HT-29 (cell line): ENCODE data around the gene WARS2. TPM values are rescaled to one million over a fixed set of nuclear protein-coding genes. Genes with fewer than 3 reads are reported as not detected.
A peak's percentile ranks its signal among the peaks of the same experiment; 100 is the strongest.
"Not testable (repeated sequence)": the region's sequence is repeated elsewhere in the genome, so short reads cannot be mapped to it uniquely, and the experiment has no call there.

Experiments used
- DNase-seq: peaks from one replicate; pipeline ENCODE4 v3.0.0-alpha.2; 2015; ENCODE audit warnings: low spot score
- total RNA-seq: library from RNA; depleted of rRNA; stranded (reverse); fragments of >200 nt; shearing (Covaris generic); gene quantifications from 2 replicates; pipeline ENCODE4 v1.2.3, GENCODE V29; 2014

The WARS2 gene
- total RNA-seq, 1 experiment from 2014 or later: 13.1 TPM

DNA sequence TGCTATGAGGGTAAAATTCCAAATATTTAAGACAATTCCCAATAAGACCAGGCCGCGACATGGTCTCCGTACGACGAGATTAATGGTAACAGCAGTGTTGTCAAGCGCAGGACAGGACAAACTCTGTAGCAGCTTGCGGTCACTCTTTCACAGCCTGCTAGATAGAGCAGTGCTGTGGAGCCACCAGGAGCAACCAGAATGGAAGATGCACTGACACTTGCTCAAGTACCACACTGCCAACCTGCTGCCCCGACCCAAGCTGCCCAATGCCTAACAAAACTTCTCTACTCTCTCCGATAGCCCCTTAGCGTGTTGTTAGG is 636 bp downstream of the WARS2 start:
- DNase-seq: no peak

DNA sequence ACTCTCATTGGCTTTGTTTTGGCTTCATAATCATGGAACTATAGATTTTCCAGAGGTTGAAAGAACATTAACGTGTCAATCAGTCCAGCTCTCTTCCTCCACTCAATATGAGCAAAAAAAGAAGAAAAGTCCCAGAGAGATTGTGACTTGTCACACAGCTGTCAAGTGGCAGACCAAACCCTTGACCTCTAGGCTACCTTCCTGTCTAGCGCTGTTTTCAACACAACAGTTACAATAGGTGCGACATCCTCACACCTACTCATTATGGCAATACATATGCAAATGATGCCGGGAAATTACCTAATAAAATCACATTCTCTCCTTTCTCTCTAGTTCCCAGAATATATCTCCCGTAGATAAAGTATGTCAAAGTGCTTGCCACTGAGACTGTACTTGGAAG is 1.1 kb downstream of the WARS2 start:
- DNase-seq: peak; percentile 37

DNA sequence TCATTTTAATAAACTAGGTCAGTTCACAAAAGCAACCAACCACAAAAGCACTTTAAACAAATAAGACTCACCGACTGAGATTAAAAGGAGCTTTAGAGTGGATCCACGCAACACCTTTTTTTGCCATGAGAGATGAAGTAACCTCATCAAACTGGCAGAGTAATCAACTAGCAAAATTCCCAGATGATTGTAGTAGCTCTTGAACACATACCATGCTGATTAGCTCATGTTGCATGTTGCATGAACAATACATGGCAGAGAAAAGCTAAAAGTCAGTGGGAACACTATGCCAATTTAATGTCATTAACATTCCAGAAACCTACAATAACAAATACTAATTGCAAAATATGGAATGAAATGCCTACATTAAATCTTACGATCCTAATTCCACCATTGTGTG is 4.1 kb downstream of the WARS2 start:
- no peak for DNase-seq

DNA sequence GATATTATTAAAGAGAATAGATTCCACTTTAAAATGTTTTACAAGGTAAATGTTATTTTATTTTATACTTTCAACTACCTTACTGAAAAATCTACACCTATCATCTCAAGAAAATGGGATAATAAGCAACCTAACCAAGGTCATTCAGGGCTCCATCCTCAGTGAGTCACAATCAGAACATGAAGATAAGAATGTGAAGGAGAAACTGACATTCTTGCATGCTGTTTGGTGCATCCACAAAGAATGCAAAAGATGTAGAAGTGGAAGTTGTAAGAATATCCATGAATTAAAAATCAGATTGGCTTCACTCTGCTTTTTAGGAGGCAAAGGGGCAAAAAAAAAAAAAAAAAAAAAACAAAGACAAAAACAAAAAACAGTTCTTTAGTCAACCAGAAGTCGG is 6.5 kb downstream of the WARS2 start:
- no peak for DNase-seq

DNA sequence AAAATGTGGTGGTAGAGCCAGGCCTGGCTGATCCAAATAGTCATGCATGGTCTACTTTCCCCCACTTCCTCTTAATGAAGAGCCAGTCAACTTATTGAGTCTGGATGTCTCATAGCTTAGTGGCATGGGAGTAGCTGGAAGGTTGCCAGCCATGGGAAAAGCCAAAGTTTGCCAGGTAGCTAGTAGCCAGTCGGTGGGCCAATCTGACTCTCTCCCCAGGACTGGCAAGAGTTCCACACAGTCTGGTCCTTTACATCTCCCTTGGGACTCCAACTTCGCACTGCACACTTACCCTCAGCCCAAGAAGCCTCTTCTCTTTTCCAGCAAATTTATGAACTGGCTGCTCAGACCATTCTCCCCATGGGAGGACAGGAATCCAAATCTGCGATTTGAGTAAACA is 8.3 kb downstream of the WARS2 start:
- DNase-seq: no peak

DNA sequence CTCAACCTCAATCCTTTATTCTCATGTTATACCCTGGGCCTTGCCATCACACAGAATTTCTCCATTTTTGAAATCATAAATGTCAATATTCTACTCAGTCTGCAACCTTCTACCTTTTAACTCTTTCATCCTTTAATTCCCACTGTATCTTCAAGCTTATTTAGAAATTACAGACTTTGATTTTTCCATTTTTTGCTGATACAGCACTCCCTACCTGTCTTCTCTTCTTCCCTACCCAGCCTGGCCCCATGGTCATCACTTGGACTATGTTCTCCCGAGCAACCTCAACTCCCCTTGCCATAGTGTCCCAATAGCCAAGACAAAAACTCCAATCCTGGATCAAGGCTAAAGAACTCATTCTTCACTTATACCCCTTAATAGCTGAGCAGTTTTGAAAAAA is 14.6 kb downstream of the WARS2 start:
- DNase-seq: no peak

DNA sequence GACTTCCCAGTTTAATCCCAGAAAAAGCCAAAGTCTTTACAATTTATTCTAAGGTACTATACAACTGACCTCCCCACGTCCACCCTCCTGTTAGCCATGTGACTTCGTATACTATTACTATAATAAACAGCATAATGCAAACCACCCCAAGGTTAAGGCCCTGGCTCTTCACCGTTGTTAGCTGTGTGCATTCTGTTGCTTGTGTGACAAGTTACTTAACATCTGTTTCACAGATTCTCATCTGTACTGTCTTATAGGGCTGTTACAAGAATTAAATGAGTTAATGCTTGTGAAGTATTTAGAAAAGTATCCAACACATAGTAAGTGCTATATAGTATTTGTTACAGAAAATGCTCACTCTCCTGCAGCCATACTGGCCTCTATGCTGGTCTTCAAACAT is 15.7 kb downstream of the WARS2 start:
- no peak for DNase-seq

DNA sequence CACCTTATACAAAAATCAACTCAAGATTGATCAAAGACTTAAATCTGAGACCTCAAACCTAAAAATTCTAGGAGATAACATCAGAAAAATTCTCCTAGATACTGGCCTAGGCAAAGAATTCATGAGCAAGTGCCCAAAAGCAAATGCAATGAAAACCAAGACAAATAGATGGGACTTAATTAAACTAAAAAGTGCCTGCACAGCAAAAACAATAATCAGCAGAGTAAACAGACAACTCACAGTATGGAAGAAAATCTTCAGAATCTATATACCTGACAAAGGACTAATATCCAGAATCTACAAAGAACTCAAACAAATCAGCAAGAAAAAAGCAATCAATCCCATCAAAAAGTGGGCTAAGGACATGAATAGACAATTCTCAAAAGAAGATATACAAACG is 18.6 kb downstream of the WARS2 start:
- not testable (repeated sequence) for DNase-seq

DNA sequence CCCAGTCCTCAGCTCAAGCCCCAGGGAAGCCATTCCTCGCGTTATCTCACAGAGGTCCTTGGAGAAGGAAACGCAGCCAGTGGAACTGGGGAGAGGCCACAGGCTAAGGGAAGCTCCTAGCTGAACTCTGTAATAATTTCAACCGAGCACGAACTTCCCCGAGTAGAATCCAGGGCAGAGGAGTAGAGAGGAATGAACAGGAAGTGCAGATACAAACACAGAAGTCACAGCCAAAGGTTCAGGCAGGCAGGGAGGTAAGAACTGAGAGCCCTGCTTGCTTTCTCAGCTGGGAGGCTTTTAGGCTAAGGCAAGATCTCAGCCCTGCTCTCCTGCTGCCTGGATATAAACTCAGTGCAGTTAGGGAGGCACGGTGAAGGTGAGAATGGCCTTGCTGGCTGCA is 23.7 kb downstream of the WARS2 start:
- DNase-seq: peak; percentile 47

DNA sequence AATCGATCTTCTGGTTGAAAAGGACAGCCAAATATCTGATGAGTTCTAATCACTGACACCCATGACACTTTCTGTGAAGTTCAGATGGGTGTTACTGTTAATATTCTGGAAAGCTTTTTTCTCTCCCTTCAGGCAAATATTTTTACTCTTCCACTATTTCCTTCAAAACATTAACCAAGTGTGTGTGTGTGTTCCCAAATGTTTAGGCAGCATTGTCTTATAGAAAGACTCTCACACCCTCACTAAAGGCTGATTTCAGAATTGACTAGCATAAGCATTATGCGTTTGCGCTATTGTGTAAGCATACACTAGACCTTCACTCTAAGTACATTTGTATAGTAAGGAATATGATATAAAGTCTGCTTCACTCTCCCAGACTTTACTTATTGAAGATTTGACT is 24.7 kb downstream of the WARS2 start:
- no peak for DNase-seq

DNA sequence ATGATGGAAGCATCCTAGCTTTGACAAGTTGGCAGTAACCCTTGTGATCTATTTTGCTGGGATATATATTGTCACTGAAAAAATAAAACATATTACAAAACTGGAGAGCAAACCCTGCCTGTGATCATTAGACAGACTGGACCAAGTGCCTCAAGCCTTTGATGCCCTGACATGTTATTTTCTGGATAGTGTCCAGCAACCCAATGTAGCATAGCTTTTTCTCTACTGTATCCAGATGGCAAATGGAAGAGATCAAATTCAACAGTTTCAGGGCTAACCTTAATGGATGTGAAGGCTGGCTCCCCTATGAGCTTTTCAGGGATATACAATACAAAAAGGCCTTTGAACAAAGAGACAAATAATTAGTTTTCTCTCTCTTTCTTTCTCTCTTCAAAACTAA is 25.1 kb downstream of the WARS2 start:
- DNase-seq: no peak

DNA sequence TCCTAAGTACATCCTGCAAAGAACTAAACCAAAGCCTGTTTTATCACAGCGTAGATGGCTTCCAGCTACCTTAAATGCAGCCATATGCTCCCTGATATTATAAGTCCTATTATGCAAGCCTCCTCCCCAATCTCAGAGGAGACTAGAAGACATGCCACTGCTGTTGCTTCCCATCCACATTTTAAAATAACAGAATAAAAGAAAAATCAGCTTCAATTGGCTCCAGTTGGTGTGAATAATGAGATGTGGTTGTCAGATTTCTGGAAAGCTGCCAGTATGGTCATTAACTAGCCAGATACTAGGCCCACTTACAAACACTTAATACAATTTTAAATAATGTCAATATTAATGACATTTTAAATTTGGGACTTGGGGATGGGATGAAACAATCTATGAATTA is 25.7 kb downstream of the WARS2 start:
- DNase-seq: no peak

DNA sequence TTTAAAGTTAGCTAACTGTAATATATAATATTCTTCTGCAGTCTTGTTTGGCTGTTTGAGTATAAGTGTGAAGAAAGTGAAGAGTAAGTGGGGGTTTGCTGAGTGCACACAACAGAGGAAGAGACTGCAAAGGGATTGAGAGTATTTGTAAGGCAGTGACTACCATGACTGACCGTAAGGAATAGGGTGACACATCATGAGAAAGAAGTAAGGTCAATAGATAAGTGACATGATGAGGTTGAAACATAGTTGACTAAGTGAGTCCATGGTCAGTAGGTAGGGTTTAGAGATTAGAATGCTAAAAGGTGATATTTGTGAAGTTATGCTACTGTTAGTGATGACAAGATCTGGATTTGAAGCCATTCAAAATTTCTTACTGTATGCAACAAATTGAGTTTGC is 27.7 kb downstream of the WARS2 start:
- DNase-seq: no peak

DNA sequence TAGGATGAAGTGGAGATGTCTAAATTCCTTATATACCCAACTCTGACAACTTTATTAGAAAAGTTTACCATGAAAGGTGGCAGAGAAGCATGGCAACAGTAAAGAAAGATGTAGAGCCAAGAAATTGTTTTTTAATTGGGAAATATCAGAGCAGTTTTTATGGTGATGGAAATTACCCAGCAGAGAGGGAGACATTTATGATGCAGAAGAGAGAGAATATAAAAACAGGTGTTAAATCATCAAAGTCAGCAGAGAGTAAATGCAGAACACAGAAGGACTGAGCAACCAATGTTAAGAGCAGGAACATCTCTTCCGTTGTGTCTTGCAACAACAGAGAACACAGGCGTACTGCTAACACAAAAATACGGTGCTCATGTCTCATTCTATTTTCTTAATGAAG is 28.2 kb downstream of the WARS2 start:
- no peak for DNase-seq

DNA sequence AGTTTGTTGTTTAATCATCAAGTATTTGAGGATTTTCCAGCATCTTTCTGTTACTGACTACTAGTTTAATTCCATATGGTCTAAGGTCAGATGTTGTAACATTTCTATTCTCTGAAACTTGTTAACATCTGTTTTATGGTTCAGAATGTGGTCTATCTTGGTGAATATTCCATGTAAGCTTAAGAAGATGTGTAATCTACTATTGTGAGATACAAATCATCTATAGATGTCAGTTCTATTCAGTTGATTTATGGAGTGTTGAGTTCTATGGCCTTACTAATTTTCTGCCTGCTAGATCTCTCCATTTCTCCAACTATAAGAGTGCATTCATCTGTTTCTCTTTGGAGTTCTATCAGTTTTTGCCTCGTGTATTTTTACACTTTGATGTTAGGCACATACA is 31.5 kb downstream of the WARS2 start:
- DNase-seq: no peak

DNA sequence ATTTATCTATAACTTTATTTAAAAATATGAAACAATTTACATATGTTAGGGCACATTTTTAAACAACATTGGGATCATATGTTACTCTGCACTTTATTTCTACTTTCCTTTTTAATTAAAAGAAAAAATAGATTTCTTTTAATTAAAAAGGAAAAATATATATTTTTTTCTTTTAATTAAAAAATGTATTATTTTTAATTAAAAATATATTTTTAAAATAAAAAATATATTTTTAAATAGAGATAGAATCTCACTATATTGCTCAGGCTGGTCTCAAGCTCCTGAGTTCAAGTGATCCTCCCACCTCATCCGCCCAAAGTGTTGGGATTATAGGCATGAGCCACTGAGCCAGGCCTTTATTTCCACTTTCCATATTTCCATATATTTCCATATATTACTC is 36.7 kb downstream of the WARS2 start:
- DNase-seq: no peak

DNA sequence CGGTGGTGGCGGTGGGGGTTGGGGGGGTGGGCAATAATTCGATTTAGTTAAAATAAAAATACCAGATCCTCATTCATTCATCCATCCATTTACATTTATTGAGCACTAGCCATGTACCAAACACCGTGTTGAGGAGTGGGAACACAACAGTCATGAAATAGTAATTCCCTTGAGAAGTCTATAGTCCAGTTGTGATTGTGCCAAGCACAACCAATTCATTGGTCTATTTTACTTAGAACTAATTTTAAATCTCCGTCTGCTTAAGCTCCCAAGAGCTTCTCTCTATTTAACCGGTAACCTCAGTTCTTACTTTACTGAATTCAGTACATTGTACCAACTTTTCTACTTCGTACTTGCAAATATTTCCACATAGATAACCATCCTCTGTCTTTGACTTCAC is 38.4 kb downstream of the WARS2 start:
- no peak for DNase-seq

DNA sequence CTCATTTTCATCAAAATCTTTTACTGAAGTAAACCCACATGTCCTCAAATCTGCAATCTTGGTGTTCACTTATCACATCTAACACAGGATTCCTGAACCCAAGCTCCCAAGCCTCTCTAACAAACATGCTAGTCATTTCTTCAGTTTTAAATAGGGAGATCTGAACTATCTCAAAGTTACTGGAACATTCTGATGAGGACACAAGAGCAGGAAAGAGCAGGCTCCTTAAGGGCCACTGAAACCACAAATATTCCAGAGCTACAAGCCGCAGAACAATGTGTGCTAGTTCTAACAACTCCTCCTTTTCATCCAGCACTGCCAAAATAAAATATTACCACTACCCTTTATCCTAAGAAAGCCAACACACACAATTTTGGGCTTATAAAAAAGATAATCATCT is 38.9 kb downstream of the WARS2 start:
- DNase-seq: no peak

DNA sequence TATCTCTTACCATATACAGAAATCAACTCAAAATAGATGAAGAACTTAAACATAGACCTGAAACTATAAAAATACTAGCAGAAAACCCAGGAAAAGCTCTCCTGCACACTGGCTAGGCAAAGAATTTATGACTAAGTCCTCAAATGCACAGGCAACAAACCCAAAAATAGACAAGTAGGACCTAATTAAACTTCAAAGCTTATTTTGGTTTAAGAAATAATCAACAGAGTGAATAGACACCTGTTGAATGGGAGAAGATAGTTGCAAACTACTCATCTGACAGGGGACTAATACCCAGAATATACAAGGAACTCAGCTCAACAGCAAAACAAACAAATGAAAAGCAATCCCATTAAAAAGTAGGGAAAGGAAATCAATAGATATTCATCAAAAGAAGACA is 40.7 kb downstream of the WARS2 start:
- DNase-seq: no peak

DNA sequence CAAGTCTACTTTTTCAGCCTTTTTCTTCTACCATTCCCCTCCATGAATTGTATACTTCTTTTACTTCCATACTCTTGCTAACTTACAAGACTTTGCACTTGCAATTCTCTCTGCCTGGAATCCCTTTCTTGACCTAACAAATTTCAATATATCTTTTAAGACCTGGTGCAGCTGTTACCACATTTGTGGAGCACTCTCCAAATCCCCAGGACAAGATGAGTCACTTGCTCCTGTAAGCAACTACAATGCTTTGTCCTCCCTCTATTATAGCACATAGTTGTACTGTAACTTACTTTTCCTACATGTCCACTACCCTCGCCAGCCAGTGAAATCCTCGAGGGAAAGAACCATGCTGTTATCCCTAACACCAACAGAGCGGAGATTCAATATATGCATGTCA is 43.1 kb downstream of the WARS2 start:
- no peak for DNase-seq

DNA sequence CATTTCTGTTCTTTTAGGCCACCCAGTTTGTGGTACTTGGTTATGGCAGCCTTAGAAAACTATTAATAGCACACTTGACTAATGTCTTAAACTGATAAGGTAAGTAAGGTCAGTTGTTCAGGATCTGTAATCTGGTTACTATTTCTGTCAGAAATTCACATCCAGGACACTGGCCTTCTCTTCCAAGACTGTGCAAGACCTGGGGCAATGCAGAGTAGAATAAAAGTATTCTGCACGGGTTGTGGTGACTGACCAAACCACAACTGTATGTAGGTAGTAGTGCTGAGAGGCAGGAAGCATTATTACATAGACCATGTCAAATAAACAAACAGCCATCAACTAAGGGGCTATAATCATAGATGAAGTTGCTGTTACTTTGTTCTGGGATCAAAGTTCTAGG is 46.7 kb downstream of the WARS2 start:
- no peak for DNase-seq

DNA sequence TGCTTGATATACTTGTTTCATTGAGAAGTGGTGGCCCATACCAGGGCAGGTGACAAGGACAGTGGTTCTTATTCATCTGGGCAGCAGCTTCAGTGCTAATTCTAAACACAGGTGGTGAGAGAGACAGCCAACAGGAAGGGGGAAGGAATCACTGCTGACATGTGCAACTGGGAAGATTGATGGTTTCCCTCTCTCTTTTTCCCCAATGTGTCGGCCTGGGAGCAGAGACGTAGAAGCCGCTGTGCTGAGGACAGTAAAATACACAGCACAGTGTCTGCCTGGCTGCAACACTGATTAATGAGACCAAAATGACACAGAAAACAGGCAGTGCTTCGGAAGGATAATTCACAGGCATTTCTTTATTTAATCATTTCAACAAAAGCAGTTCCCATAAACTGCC is 48.8 kb downstream of the WARS2 start:
- DNase-seq: no peak

DNA sequence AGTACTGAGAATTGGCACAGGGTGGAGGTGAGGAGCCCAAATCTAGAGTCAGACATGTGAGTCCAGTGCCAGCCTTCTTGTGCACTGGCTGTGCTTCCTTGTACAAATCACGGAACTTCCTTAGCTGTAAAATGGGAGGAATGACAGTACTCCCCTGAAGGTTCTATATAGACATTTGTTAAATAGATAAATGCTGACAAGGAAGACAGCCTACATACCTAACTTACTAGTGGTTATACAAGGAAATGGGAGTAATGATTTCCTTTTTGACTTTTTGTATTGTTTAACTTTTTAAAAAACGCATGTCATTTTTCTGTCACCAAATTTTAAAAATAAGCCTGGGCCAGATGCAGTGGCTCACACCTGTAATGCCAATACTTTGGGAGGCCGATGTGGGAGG is 50.2 kb downstream of the WARS2 start:
- no peak for DNase-seq

DNA sequence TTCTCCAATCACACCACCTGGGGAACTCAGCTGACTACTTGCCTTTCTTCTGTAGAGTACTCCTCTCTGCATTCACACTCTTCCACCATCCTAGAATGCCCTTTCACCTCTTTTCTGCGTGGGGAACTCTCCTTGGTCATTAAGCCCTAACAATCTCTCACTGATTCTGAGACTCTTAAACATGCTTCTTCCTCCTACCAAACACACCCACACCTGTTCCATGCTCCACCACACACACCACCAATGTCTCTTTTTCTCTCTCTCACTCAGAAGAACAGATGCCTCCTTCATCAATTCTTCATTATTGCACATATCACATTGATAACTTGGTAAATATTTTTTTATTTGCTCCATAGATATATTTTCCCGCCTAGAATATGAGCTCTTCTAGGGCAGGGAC is 53.6 kb downstream of the WARS2 start:
- no peak for DNase-seq

DNA sequence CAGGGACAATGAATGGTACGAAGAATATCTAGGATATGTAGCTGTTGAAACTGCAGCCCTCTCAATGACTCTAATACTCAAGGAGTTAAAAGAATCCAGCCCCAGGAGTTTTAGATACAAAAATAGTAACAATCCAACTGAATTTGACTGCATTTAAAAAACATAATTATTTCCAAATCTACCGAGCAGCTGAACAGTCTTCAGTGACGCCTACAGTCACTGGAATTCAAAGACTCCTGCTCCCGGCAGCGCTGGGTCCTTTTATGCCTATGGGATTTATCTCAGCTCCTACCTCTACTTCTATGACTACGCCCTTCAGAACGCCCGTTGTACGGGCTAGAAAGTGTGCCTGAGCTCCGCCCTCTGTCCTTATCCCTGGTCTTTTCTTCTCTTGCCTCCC is 55.7 kb downstream of the WARS2 start:
- DNase-seq: no peak
